GM13976 (cell line): ENCODE data around the gene EIF4EBP3.

Source experiments
- DNase-seq: peaks from one replicate; pipeline ENCODE4 v3.0.0; 2012; ENCODE audit warnings: low spot score
- CTCF ChIP-seq: IDR thresholded peaks from 2 replicates; pipeline ENCODE4 v1.5.1; 2012; ENCODE audit warnings: borderline replicate concordance, mild to moderate bottlenecking; ENCODE audit not compliant: insufficient read depth; ENCODE audit errors: extremely low read depth, missing control alignments, control extremely low read depth
- in situ Hi-C: fragments of 300-500 bp; cut with MboI; formaldehyde crosslinking; loops from one replicate; pipeline ENCODE4 v1.12.0; 2022; ENCODE audit warnings: low sequenced_read_pairs, mixed read lengths, inconsistent platforms; ENCODE audit not compliant: unreplicated experiment

Gene EIF4EBP3

DNA sequence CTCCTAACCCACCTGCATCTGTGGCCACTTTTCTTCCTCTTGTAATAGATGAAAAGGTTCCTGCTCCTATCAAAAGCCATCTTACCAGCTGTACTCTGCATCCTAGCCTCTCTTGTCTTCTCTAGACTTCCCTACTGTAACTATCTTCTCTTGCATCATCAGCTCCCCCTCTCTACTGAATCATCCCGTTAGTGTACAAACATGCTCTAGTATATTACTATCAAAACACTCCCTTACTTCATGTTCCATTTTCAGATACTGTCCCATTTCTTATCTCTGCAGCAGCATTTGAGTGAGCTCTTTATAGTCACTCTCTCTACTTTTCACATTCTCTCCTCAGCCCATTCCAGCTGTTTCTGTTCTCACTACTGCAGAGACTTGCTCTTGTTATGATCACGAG is 7.0 kb downstream of the EIF4EBP3 start:
- no peak for TF ChIP-seq CTCF
- no peak for DNase-seq
- in situ Hi-C loops, result no loop called here

GRCh38 chr5:140555747-140556312 is 8.4 kb downstream of the EIF4EBP3 start:
- in situ Hi-C loops, result no loop called here
- TF ChIP-seq CTCF, result no peak
- no peak for DNase-seq

- DNase-seq, result no peak
- in situ Hi-C loops, result no loop called here
- TF ChIP-seq CTCF, result no peak
Measured at GRCh38 chr5:140556438-140556837, 9.0 kb downstream of the EIF4EBP3 start.

DNA sequence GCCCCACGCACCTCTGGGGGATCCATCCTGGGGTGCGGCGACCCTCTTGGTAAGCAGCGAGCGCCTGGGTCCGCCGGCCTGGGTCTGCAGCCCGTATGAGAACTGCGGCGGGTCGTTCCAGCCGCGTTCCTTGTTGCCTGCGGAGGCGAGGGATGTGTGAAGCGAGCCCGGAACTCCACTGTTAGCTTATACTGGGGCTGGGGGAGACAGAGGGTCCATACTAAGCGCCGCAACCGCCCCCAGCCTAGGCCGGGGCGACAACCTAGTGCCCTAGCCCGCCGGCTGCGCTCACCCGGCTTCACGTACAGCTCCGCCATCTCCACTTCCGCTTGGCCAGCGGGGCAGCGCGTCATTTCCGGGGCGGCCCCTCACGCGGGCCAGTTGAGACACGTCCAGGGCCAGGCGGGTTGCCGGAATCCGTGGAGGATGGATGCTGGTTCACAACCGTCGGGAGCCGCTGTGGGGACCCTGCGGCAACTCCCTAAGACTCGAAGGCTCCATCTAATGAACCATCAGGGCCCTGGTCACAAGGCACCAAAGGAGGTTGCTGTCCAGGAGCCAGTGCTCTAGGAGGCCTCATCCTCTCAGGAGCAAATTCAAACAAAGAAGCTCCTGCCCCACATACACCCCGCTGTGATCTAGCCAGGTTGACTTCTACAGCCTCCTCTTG is 9.8 kb downstream of the EIF4EBP3 start, which contains the start of gene SRA1:
TSS of gene SRA1 (minus strand) at position 338 of the 670 bp plus-strand sequence. CDS start at position 317, 21 bp downstream.
- peak; percentile 95 for DNase-seq
- TF ChIP-seq CTCF, result no peak
- in situ Hi-C loops, result no loop called here

DNA sequence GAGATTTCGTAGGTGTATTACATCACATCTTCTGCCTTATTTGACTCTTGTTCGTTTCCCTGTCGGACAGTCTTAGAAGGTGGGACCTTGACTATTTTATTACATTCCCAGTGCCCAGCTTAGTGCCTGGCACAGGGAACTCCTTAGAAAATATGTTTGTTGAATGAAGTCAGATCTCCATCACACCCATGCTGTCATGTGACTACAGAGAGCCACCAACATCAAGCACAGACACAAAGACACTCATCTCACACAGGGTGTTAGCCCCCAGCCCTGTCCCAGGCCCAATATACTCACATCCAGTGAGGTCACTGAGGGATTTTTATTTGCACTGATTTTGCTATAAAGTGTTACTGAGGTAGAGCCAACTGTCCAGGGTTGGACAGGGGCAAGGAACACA is 10.5 kb downstream of the EIF4EBP3 start:
- in situ Hi-C loops, result no loop called here
- DNase-seq, result no peak
- TF ChIP-seq CTCF, result no peak

DNA sequence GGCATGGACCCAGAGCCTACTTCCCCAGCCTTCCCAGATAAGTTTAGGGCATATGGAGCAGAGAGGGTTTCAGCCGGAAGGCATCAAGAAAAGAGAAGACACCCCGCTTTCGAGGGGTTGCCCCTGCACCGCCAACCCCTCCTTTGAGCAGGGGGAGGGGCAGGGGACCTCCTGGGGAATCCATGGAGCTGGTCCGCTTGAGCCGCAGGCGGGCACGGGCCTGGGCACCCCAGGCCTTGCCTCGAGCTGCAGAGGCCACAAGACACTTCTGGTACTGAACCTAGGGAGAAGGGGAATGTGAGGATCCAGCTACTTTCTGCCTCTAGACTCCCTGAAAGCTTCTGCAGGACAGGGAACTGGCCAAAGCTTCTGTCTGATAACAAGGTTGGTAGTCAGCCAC is 11.1 kb downstream of the EIF4EBP3 start:
- TF ChIP-seq CTCF, result no peak
- DNase-seq, result no peak
- in situ Hi-C loops, result no loop called here

DNA sequence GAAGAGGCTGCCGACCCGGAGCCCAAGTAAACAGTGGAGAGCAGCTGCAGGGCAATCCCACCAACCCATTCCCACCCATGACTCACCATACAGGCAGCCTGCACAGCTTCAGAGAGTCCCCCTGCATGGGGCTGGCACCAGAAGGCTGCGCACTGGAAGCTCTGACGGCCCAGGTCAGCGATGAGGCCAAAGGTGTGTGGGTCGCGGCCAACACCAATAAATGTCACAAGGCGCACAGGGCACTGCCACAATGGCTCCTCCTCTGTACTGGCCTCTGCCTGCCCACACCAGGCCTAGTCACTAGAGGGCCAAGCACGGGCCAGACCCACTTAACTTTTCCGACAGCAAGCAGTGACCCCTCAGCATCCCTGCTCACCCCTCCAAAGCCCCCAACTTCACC is 12.8 kb downstream of the EIF4EBP3 start:
- TF ChIP-seq CTCF, result no peak
- no peak for DNase-seq
- in situ Hi-C loops, result no loop called here
